ENCODE measurements around the gene NOB1.

DNA sequence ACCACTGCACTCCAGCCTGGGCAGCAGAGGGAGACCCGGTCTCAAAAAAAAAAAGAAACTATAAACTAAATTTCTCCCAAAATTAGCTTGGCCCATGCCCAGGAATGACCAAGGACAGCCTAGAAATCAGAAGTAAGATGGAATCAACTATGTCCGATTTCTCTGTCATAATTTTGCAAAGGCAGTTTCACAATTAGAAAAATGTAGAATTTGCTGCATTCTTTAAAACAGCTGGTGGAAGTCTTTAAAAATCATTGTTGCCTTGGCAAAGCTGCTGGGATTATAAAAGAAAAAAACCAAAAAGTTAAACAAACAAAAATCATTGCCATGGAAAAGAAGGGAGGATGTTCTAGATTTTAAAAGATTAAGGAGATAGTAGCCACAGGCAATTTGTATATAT lies 39.8 kb upstream of the NOB1 start:
- TF ChIP-seq EZH2 (IDR thresholded peaks at IDR 0.05) (no peak), ZNF274 (IDR thresholded peaks at IDR 0.05; ENCODE audit: low read depth, low read length) (no peak), CEBPB (IDR thresholded peaks at IDR 0.05; ENCODE audit: low read depth) (no peak), RAD21 (IDR thresholded peaks at IDR 0.05; ENCODE audit: low read depth) (no peak), POLR2A (IDR thresholded peaks at IDR 0.05; ENCODE audit: borderline replicate concordance, extremely low read depth, insufficient read depth, insufficient read length) (no peak), POLR2AphosphoS5 (IDR thresholded peaks at IDR 0.05; ENCODE audit: low read depth, low read length) (no peak), SIN3A (IDR thresholded peaks at IDR 0.05; ENCODE audit: low read depth) (no peak), TCF7L2 (IDR thresholded peaks at IDR 0.05; ENCODE audit: borderline replicate concordance, extremely low read depth, insufficient read depth, insufficient read length) (no peak), FOSL1 (IDR thresholded peaks at IDR 0.05; ENCODE audit: low read depth) (no peak), EGR1 (IDR thresholded peaks at IDR 0.05; ENCODE audit: low read depth) (no peak)
- TF ChIP-seq, protein P1, sequence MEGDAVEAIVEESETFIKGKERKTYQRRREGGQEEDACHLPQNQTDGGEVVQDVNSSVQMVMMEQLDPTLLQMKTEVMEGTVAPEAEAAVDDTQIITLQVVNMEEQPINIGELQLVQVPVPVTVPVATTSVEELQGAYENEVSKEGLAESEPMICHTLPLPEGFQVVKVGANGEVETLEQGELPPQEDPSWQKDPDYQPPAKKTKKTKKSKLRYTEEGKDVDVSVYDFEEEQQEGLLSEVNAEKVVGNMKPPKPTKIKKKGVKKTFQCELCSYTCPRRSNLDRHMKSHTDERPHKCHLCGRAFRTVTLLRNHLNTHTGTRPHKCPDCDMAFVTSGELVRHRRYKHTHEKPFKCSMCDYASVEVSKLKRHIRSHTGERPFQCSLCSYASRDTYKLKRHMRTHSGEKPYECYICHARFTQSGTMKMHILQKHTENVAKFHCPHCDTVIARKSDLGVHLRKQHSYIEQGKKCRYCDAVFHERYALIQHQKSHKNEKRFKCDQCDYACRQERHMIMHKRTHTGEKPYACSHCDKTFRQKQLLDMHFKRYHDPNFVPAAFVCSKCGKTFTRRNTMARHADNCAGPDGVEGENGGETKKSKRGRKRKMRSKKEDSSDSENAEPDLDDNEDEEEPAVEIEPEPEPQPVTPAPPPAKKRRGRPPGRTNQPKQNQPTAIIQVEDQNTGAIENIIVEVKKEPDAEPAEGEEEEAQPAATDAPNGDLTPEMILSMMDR (IDR thresholded peaks at IDR 0.05 in 2 of 3, conservative IDR thresholded peaks at IDR 0.05 in 1 of 3; ENCODE audit: borderline replicate concordance in 1 of 3, insufficient read depth in 1 of 3, low read depth in 2 of 3, low read length in 2 of 3), result no peak
- TF ChIP-seq, protein P2, sequence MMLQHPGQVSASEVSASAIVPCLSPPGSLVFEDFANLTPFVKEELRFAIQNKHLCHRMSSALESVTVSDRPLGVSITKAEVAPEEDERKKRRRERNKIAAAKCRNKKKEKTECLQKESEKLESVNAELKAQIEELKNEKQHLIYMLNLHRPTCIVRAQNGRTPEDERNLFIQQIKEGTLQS (IDR thresholded peaks at IDR 0.05), result no peak
